Measurements from ENCODE around the gene MYH10.

MYH10 gene

GRCh38 chr17:8598913-8599312 is 31.6 kb downstream of the MYH10 start:
- CTCF ChIA-PET, result interaction anchor here (0.6 to 1.3 kb wide), 2 partner anchors 233 to 1249 kb away, joined by 3 read pairs; no protein-coding TSS in a partner anchor
- peaks cover 5% of the 10 kb centered on the region; the same call in 1 of the 2 replicates for H3K4me1 ChIP-seq (ENCODE audit: control insufficient read depth, insufficient read depth, low read length)
- H3K36me3 ChIP-seq (ENCODE audit: control insufficient read depth in 2 of 2, insufficient read depth in 1 of 2, low read length in 2 of 2), result peaks cover 33 to 42% of the 10 kb centered on the region in 2 experiments
- no peak for TF ChIP-seq YY1 (tag by site-specific recombination; IDR thresholded peaks at IDR 0.05)
- no peaks in the 10 kb centered on the region for H3K9me3 ChIP-seq (ENCODE audit: control insufficient read depth, insufficient read depth, low read depth, low read length)
- H3K27ac ChIP-seq (ENCODE audit: extremely low read depth, low read depth, low read length), result no peak overlapping the region
- no peak overlapping the region for H3K4me3 ChIP-seq (ENCODE audit: low read depth, low read length)
- POLR2A ChIA-PET, result no interaction called here

GRCh38 chr17:8593830-8594229 is 36.7 kb downstream of the MYH10 start:
- Histone ChIP-seq H3K27ac (ENCODE audit: extremely low read depth, low read depth, low read length) (no peak overlapping the region), H3K9me3 (ENCODE audit: control insufficient read depth, insufficient read depth, low read depth, low read length) (no peaks in the 10 kb centered on the region; the same call in 1 of the 2 replicates), H3K4me3 (ENCODE audit: low read depth, low read length) (no peak overlapping the region), H3K36me3 (ENCODE audit: control insufficient read depth in 2 of 2, insufficient read depth in 1 of 2, low read length in 2 of 2) (peaks cover 8 to 11% of the 10 kb centered on the region in 2 experiments), H3K4me1 (ENCODE audit: control insufficient read depth, insufficient read depth, low read length) (0 out of 2 replicates have a peak, but pooled peaks cover 4% of the 10 kb centered on the region)
- POLR2A ChIA-PET, result no interaction called here
- CTCF ChIA-PET, result no interaction called here
- no peak for TF ChIP-seq ZNF792 (tag by site-specific recombination; IDR thresholded peaks at IDR 0.05)
- TF ChIP-seq ZNF610 (tag by site-specific recombination; IDR thresholded peaks at IDR 0.05; ENCODE audit: borderline replicate concordance), result no peak
- TF ChIP-seq WT1 (tag by site-specific recombination; IDR thresholded peaks at IDR 0.05), result no peak
- TF ChIP-seq ZNF10 (tag by site-specific recombination; IDR thresholded peaks at IDR 0.05), result no peak
- no peak for TF ChIP-seq ZNF24 (tag by site-specific recombination; IDR thresholded peaks at IDR 0.05)
- TF ChIP-seq ZNF366 (tag by site-specific recombination; conservative IDR thresholded peaks at IDR 0.05), result no peak
- no peak for TF ChIP-seq ZNF518A (tag by site-specific recombination; conservative IDR thresholded peaks at IDR 0.05; ENCODE audit: low read depth)
- TF ChIP-seq ZNF266 (tag by site-specific recombination; IDR thresholded peaks at IDR 0.05; ENCODE audit: low read depth), result no peak
- no peak for TF ChIP-seq ZNF48 (tag by site-specific recombination; IDR thresholded peaks at IDR 0.05)
- TF ChIP-seq ZNF19 (tag by site-specific recombination; IDR thresholded peaks at IDR 0.05; ENCODE audit: low read depth), result no peak
- no peak for TF ChIP-seq BCL6B (tag by site-specific recombination; IDR thresholded peaks at IDR 0.05)
- TF ChIP-seq ZNF274 (IDR thresholded peaks at IDR 0.05; ENCODE audit: low read length), result no peak
- no peak for TF ChIP-seq ZNF274 (tag by site-specific recombination; IDR thresholded peaks at IDR 0.05; ENCODE audit: borderline replicate concordance)
- no peak for TF ChIP-seq ZNF747 (tag by site-specific recombination; IDR thresholded peaks at IDR 0.05)
- TF ChIP-seq ZNF629 (tag by site-specific recombination; IDR thresholded peaks at IDR 0.05), result no peak
- TF ChIP-seq ZNF184 (tag by site-specific recombination; IDR thresholded peaks at IDR 0.05), result no peak
- TF ChIP-seq OSR2 (tag by site-specific recombination; IDR thresholded peaks at IDR 0.05), result no peak
- TF ChIP-seq KLF10 (tag by site-specific recombination; IDR thresholded peaks at IDR 0.05), result no peak
- no peak for TF ChIP-seq EGR2 (tag by site-specific recombination; IDR thresholded peaks at IDR 0.05; ENCODE audit: low read depth)
- no peak for TF ChIP-seq REST (tag by site-specific recombination; IDR thresholded peaks at IDR 0.05)
- TF ChIP-seq ZBTB26 (tag by site-specific recombination; optimal IDR thresholded peaks at IDR 0.05), result no peak
